ENCODE results near the gene CAPZA2.

The CAPZA2 gene

DNA sequence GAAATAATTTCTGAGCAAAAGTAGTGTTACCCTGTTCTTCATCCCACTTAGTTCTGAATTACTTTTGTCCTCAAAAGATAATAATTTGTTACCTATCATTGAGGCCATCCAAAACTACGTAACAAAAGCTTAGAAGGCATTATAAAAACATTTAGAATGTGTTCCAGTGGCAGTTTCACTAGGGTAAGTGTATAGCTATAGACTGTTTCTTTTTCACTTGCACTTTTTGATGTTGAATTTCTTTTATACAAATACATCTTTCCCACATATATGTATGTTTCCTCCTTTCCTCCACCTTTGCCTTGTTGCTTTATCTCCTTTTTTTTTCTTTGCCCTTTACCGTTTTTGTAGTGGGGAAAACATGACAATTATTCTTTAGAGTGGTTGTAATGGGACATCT, 33.5 kb downstream of the CAPZA2 start:
- Histone ChIP-seq H3K9me3 (ENCODE audit: severe bottlenecking) (no peaks in the 10 kb centered on the region), H3K36me3 (ENCODE audit: low read depth) (peaks cover 72% of the 10 kb centered on the region), H3K4me1 (ENCODE audit: insufficient read depth, poor library complexity, severe bottlenecking) (no peaks in the 10 kb centered on the region), H3K27me3 (ENCODE audit: insufficient read depth, poor library complexity, severe bottlenecking) (no peaks in the 10 kb centered on the region), H3K27ac (ENCODE audit: poor library complexity, severe bottlenecking) (no peak overlapping the region), H3K4me3 (ENCODE audit: severe bottlenecking) (no peak overlapping the region)
- TF ChIP-seq, protein P1, sequence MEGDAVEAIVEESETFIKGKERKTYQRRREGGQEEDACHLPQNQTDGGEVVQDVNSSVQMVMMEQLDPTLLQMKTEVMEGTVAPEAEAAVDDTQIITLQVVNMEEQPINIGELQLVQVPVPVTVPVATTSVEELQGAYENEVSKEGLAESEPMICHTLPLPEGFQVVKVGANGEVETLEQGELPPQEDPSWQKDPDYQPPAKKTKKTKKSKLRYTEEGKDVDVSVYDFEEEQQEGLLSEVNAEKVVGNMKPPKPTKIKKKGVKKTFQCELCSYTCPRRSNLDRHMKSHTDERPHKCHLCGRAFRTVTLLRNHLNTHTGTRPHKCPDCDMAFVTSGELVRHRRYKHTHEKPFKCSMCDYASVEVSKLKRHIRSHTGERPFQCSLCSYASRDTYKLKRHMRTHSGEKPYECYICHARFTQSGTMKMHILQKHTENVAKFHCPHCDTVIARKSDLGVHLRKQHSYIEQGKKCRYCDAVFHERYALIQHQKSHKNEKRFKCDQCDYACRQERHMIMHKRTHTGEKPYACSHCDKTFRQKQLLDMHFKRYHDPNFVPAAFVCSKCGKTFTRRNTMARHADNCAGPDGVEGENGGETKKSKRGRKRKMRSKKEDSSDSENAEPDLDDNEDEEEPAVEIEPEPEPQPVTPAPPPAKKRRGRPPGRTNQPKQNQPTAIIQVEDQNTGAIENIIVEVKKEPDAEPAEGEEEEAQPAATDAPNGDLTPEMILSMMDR (IDR thresholded peaks at IDR 0.05; ENCODE audit: poor library complexity, severe bottlenecking), result no peak
- ATAC-seq (ENCODE audit: low read depth) (no peak), DNase-seq (ENCODE audit: low spot score) (no peak)

DNA sequence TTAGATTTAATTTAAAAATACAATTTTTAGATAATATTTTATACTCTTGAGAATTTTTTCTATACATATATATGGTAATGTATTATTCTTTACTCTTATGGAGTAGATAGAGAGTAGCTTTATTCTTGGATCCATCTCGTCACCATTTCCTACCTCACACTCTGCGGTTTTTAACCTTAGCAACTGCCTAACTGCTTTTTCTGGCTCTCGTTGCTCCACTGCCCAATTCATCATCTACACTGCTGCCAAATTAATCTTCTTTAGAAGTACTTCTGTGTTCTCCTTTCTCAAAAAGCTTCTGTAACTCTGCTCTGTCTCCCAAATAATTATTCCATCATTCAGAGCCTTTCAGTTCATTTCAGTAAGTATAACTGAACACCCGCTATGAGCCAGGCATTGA, 35.3 kb downstream of the CAPZA2 start:
- H3K4me3 ChIP-seq (ENCODE audit: severe bottlenecking), result no peak overlapping the region
- no peak overlapping the region for H3K27ac ChIP-seq (ENCODE audit: poor library complexity, severe bottlenecking)
- no peak for DNase-seq (ENCODE audit: low spot score)
- no peaks in the 10 kb centered on the region for H3K4me1 ChIP-seq (ENCODE audit: insufficient read depth, poor library complexity, severe bottlenecking)
- H3K36me3 ChIP-seq (ENCODE audit: low read depth), result peaks cover 65% of the 10 kb centered on the region
- TF ChIP-seq, protein P1 (IDR thresholded peaks at IDR 0.05; ENCODE audit: poor library complexity, severe bottlenecking), result no peak
- ATAC-seq (ENCODE audit: low read depth), result no peak
- no peaks in the 10 kb centered on the region for H3K27me3 ChIP-seq (ENCODE audit: insufficient read depth, poor library complexity, severe bottlenecking)
- no peaks in the 10 kb centered on the region for H3K9me3 ChIP-seq (ENCODE audit: severe bottlenecking)

DNA sequence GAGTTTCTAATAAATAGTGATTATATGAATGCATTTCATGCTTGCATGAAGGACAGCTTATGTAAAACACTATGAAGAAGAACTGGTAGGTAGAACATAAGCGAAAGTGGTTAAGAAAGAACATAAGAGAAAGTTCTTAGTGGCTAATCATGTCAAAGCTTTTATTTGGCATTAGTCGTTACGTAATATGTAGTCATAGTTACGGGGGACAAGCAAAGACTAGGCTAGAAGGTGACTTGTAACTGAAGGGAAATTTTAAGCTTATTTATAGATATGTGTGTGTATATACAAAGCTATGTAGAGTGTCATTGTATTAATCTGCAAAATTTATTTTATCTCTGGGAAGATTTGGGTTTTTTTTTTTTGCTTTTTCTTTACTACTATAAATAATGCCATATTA, 36.9 kb downstream of the CAPZA2 start:
- ATAC-seq (ENCODE audit: low read depth) (no peak), DNase-seq (ENCODE audit: low spot score) (no peak)
- Histone ChIP-seq H3K9me3 (ENCODE audit: severe bottlenecking) (no peaks in the 10 kb centered on the region), H3K36me3 (ENCODE audit: low read depth) (peaks cover 65% of the 10 kb centered on the region), H3K27me3 (ENCODE audit: insufficient read depth, poor library complexity, severe bottlenecking) (no peaks in the 10 kb centered on the region), H3K27ac (ENCODE audit: poor library complexity, severe bottlenecking) (no peak overlapping the region), H3K4me3 (ENCODE audit: severe bottlenecking) (no peak overlapping the region), H3K4me1 (ENCODE audit: insufficient read depth, poor library complexity, severe bottlenecking) (no peaks in the 10 kb centered on the region)
- TF ChIP-seq, protein P1 (IDR thresholded peaks at IDR 0.05; ENCODE audit: poor library complexity, severe bottlenecking), result no peak

DNA sequence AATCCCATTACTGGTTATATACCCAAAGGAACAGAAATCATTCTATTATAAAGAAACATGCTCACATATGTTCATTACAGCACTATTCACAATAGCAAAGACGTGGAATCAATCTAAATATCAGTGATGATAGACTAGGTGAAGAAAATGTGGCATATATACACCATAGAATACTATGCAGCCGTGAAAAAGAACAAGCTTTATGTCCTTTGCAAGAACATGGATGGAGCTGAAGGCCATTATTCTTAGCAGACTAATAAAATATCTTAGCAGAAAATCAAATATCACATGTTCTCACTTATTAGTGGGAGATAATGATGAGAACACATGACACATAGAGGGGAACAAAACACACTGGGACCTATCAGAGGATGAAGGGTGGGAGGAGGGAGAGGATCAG, 38.8 kb downstream of the CAPZA2 start:
- H3K4me3 ChIP-seq (ENCODE audit: severe bottlenecking), result no peak overlapping the region
- H3K36me3 ChIP-seq (ENCODE audit: low read depth), result peaks cover 59% of the 10 kb centered on the region
- TF ChIP-seq, protein P1 (IDR thresholded peaks at IDR 0.05; ENCODE audit: poor library complexity, severe bottlenecking), result no peak
- no peaks in the 10 kb centered on the region for H3K4me1 ChIP-seq (ENCODE audit: insufficient read depth, poor library complexity, severe bottlenecking)
- no peak for ATAC-seq (ENCODE audit: low read depth)
- H3K27ac ChIP-seq (ENCODE audit: poor library complexity, severe bottlenecking), result no peak overlapping the region
- no peaks in the 10 kb centered on the region for H3K9me3 ChIP-seq (ENCODE audit: severe bottlenecking)
- no peaks in the 10 kb centered on the region for H3K27me3 ChIP-seq (ENCODE audit: insufficient read depth, poor library complexity, severe bottlenecking)
- DNase-seq (ENCODE audit: low spot score), result no peak

DNA sequence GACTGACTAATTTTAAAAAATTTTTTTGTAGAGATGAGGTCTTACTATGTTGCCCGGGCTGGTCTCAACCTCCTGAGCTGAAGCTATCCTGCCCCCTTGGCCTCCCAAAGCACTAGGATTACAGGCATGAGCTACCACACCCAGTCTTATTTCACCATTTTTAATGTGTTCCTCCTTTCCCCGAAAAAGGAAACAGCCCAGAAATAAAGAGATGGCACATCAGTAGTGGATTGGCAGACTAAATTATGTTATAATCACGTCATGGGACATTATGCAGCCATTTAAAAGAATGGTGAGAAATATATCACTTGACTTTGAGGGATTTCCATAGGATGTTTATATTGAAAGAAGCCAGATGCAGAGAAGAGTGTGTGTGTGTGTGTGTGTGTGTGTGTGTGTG, 40.5 kb downstream of the CAPZA2 start:
- Histone ChIP-seq H3K27me3 (ENCODE audit: insufficient read depth, poor library complexity, severe bottlenecking) (no peaks in the 10 kb centered on the region), H3K4me1 (ENCODE audit: insufficient read depth, poor library complexity, severe bottlenecking) (no peaks in the 10 kb centered on the region), H3K27ac (ENCODE audit: poor library complexity, severe bottlenecking) (no peak overlapping the region), H3K36me3 (ENCODE audit: low read depth) (peaks cover 68% of the 10 kb centered on the region), H3K9me3 (ENCODE audit: severe bottlenecking) (no peaks in the 10 kb centered on the region), H3K4me3 (ENCODE audit: severe bottlenecking) (no peak overlapping the region)
- TF ChIP-seq, protein P1 (IDR thresholded peaks at IDR 0.05; ENCODE audit: poor library complexity, severe bottlenecking), result no peak
- no peak for DNase-seq (ENCODE audit: low spot score)
- no peak for ATAC-seq (ENCODE audit: low read depth)

All from RWPE2 (cell line).